A549 (cell line): ENCODE data around the gene ZSCAN5A. TPM values are rescaled to one million over a fixed set of nuclear protein-coding genes. Genes with fewer than 3 reads are reported as not detected.

Experiments
- ATAC-seq, 2 experiments: fragments of 200-7000 bp in 1 of 2; fragments of >200 bp in 1 of 2; cut with Nextera tagmentation in 1 of 2; cut with Tn5 transposase in 1 of 2; 3 replicates each; pipeline versions ENCODE4 v1.8.0 to v1.9.1; 2018 to 2020; ENCODE audit warnings: mild to moderate bottlenecking in 1 of 2, moderate library complexity in 1 of 2
- CTCF ChIA-PET: fragments of 300-600 bp; sonication (Branson Sonifier 250); formaldehyde crosslinking; extraction: SDS; loops from one replicate; lab custom pipeline; 2021; ENCODE audit warnings: antibody characterized with exemption, inconsistent platforms; lab: Yijun Ruan, JAX
- POLR2A ChIA-PET: fragments of 350-600 bp; formaldehyde crosslinking; extraction: SDS; loops from one replicate; lab custom pipeline; 2021; ENCODE audit warnings: antibody characterized with exemption, inconsistent platforms; lab: Yijun Ruan, JAX
- DNase-seq, 2 experiments: peaks; one replicate each; pipeline versions ENCODE4 v3.0.0 to v3.0.0-alpha.2; 2011 to 2016; ENCODE audit warnings: low read depth in 1 of 2, low spot score in 1 of 2
- FAIRE-seq: peaks from 2 replicates; lab custom pipeline; 2011; peaks lifted over from hg19 to GRCh38; lab: Jason Lieb, UNC
- H3K27ac ChIP-seq, 2 experiments: fragments of >200 bp; sonication (Bioruptor Twin); formaldehyde crosslinking; 3 replicates each; pipeline ENCODE4 v1.5.1; 2016 to 2017
- H3K4me1 ChIP-seq: fragments of >200 bp; sonication (Bioruptor Twin); formaldehyde crosslinking; 3 replicates; pipeline ENCODE4 v1.6.1; 2016
- H3K4me2 ChIP-seq: fragments of >200 bp; sonication (Bioruptor Twin); formaldehyde crosslinking; 3 replicates; pipeline ENCODE4 v1.6.1; 2016
- H3K4me3 ChIP-seq: fragments of >200 bp; sonication (Bioruptor Twin); formaldehyde crosslinking; 3 replicates; pipeline ENCODE4 v1.5.1; 2016
- H3K9me3 ChIP-seq: fragments of >200 bp; sonication (Bioruptor Twin); formaldehyde crosslinking; 3 replicates; pipeline ENCODE4 v1.6.1; 2016
- BCL3 ChIP-seq: fragments of >200 bp; sonication (Bioruptor Twin); formaldehyde crosslinking; IDR thresholded peaks from 3 replicates; pipeline ENCODE4 v1.6.1; 2016
- CBX8 ChIP-seq: fragments of 200-600 bp; sonication (generic); IDR thresholded peaks from 2 replicates; pipeline ENCODE4 v1.6.1; 2016
- CHD2 ChIP-seq: fragments of 150-350 bp; IDR thresholded peaks from 2 replicates; pipeline ENCODE4 v1.6.1; 2014; ENCODE audit warnings: low read length; ENCODE audit not compliant: partially characterized antibody
- EHF ChIP-seq: fragments of 250-450 bp; sonication (Bioruptor Pico); IDR thresholded peaks from 2 replicates; pipeline ENCODE4 v1.5.0; 2020; ENCODE audit warnings: mild to moderate bottlenecking
- ESRRA ChIP-seq: fragments of 150-350 bp; IDR thresholded peaks from 2 replicates; pipeline ENCODE4 v1.6.1; 2014; ENCODE audit warnings: mild to moderate bottlenecking, low read length, borderline replicate concordance
- FOSB ChIP-seq: fragments of 250-450 bp; sonication (Bioruptor Pico); IDR thresholded peaks from 2 replicates; pipeline ENCODE4 v1.5.0; 2020; ENCODE audit warnings: mild to moderate bottlenecking, moderate library complexity
- FOXS1 ChIP-seq: fragments of 250-450 bp; sonication (Bioruptor Pico); IDR thresholded peaks from 2 replicates; pipeline ENCODE4 v1.5.0; 2020; ENCODE audit warnings: mild to moderate bottlenecking, moderate library complexity
- GATA3 ChIP-seq: IDR thresholded peaks from 2 replicates; pipeline ENCODE4 v1.6.1; 2012; ENCODE audit warnings: borderline replicate concordance
- HDAC2 ChIP-seq: fragments of 200-600 bp; sonication (generic); IDR thresholded peaks from 2 replicates; pipeline ENCODE4 v1.6.1; 2016
- HES2 ChIP-seq: fragments of >200 bp; sonication (Bioruptor Twin); formaldehyde crosslinking; IDR thresholded peaks from 2 replicates; pipeline ENCODE4 v1.6.1; 2016
- HOXB13 ChIP-seq: fragments of 250-450 bp; sonication (Bioruptor Pico); IDR thresholded peaks from 2 replicates; pipeline ENCODE4 v1.5.0; 2020; ENCODE audit warnings: low read depth, mild to moderate bottlenecking, moderate library complexity
- HOXB5 ChIP-seq: fragments of 250-450 bp; sonication (Bioruptor Pico); IDR thresholded peaks from 2 replicates; pipeline ENCODE4 v1.5.0; 2020; ENCODE audit warnings: mild to moderate bottlenecking, moderate library complexity
- JUN ChIP-seq, 2 experiments: fragments of >200 bp; sonication (Bioruptor Twin); formaldehyde crosslinking; IDR thresholded peaks; 2 replicates in 1 of 2; 3 replicates in 1 of 2; pipeline ENCODE4 v1.6.1; 2016 to 2017
- JUNB ChIP-seq: fragments of >200 bp; sonication (Bioruptor Twin); formaldehyde crosslinking; IDR thresholded peaks from 2 replicates; pipeline ENCODE4 v1.6.1; 2016
- KDM1A ChIP-seq: fragments of 200-600 bp; sonication (generic); IDR thresholded peaks from 2 replicates; pipeline ENCODE4 v1.6.1; 2016; ENCODE audit warnings: low read depth, mild to moderate bottlenecking
- MAFK ChIP-seq: fragments of 450-650 bp; IDR thresholded peaks from 2 replicates; pipeline ENCODE4 v1.6.1; 2014; ENCODE audit not compliant: partially characterized antibody
- NPAS2 ChIP-seq: fragments of 250-450 bp; sonication (Bioruptor Pico); IDR thresholded peaks from 2 replicates; pipeline ENCODE4 v1.8.0; 2022; ENCODE audit warnings: mild to moderate bottlenecking, moderate library complexity, borderline replicate concordance
- POLR2AphosphoS2 ChIP-seq: conservative IDR thresholded peaks from 2 replicates; pipeline ENCODE4 v1.6.1; 2012; ENCODE audit warnings: low read length, improper control_type of control experiment, inconsistent platforms
- RAD21 ChIP-seq, 2 experiments: fragments of >200 bp in 1 of 2; sonication (Bioruptor Twin) in 1 of 2; formaldehyde crosslinking in 1 of 2; IDR thresholded peaks in 1 of 2; conservative IDR thresholded peaks in 1 of 2; 2 replicates in 1 of 2; 3 replicates in 1 of 2; pipeline ENCODE4 v1.6.1; 2012 to 2018; ENCODE audit warnings: inconsistent platforms in 1 of 2
- RCOR1 ChIP-seq: fragments of 150-350 bp; IDR thresholded peaks from 2 replicates; pipeline ENCODE4 v1.6.1; 2014; ENCODE audit warnings: antibody characterized with exemption, low read length, low read depth
- REST ChIP-seq: fragments of 200-600 bp; sonication (generic); IDR thresholded peaks from 2 replicates; pipeline ENCODE4 v1.6.1; 2016; ENCODE audit warnings: antibody characterized with exemption, mild to moderate bottlenecking, moderate library complexity
- RNF2 ChIP-seq: fragments of 200-600 bp; sonication (generic); IDR thresholded peaks from 2 replicates; pipeline ENCODE4 v1.6.1; 2016; ENCODE audit warnings: low read depth, mild to moderate bottlenecking, antibody characterized with exemption, moderate library complexity, borderline replicate concordance
- ZC3H11A ChIP-seq: fragments of 450-650 bp; IDR thresholded peaks from 2 replicates; pipeline ENCODE4 v1.6.1; 2014; ENCODE audit warnings: antibody characterized with exemption, mild to moderate bottlenecking
- ZSCAN20 ChIP-seq: fragments of 250-450 bp; sonication (Bioruptor Pico); IDR thresholded peaks from 2 replicates; pipeline ENCODE4 v1.8.0; 2022; ENCODE audit warnings: mild to moderate bottlenecking, moderate library complexity
- WGBS: methylation state at CpG from one replicate; pipeline ENCODE4 v1.1.6; 2017; ENCODE audit errors: missing lambda C conversion rate; 5-methylcytosine and 5-hydroxymethylcytosine counted together
- polyA plus RNA-seq, 4 experiments: library from polyadenylated mRNA; depleted of rRNA in 3 of 4; stranded (reverse); fragments of >200 nt; fragmentation: RNase III in 1 of 4; extraction: RNeasy Plus Mini Kit Qiagen cat#74134 plus additional on column Dnase treatment in 1 of 4; gene quantifications; 2 replicates in 3 of 4; 3 replicates in 1 of 4; pipeline ENCODE4 v1.2.3, GENCODE V29; 2011 to 2017

ZSCAN5A gene
- polyA plus RNA-seq, 2 of the 4 experiments (the other 2 are of a cell fraction) = 10.8 to 13.3 TPM

- WGBS = 70% methylated on average over 6 of the region's 6 CpGs
- Histone ChIP-seq H3K4me2 (no peak within 1 kb of the TSS), H3K4me3 (no peak within 1 kb of the TSS), H3K4me1 (no peaks in the 10 kb centered on the region), H3K9me3 (peaks cover 7% of the 10 kb centered on the region), H3K27ac (no peak within 1 kb of the TSS)
- DNase-seq = no peak
- no peak for ATAC-seq
- TF ChIP-seq HES2 (no peak), CBX8 (no peak), REST (no peak), BCL3 (no peak), ESRRA (no peak), NPAS2 (no peak), RNF2 (no peak), CHD2 (no peak), JUNB (no peak), MAFK (no peak), HOXB13 (CRISPR knock-in tag) (no peak), FOXS1 (CRISPR knock-in tag) (no peak), HDAC2 (no peak), GATA3 (no peak)
- ChIA-PET POLR2A (no interaction called here), CTCF (interaction anchor here (1.0 to 1.9 kb wide), 4 partner anchors 10 to 206 kb away, joined by 3 to 7 read pairs (median 4); no protein-coding TSS in a partner anchor)
- no peak for FAIRE-seq
Observed at GRCh38 chr19:56272161-56272798, 42.4 kb downstream of the ZSCAN5A start, which contains the start of gene EDDM13. Gene EDDM13, plus strand, starts transcription at chr19:56272748. Its CDS starts 87 bp downstream, at chr19:56272835.

GRCh38 chr19:56271151-56271550 is 43.5 kb downstream of the ZSCAN5A start:
- 0 out of 3 replicates have a peak, but pooled peaks cover 3% of the 10 kb centered on the region for H3K9me3 ChIP-seq
- no peaks in the 10 kb centered on the region for H3K4me1 ChIP-seq
- TF ChIP-seq JUNB = no peak
- TF ChIP-seq EHF (CRISPR knock-in tag) = no peak
- TF ChIP-seq HDAC2 = no peak
- TF ChIP-seq RAD21 (conservative IDR thresholded peaks at IDR 0.05 in 1 of 2, IDR thresholded peaks at IDR 0.05 in 1 of 2) = no peak
- TF ChIP-seq KDM1A = no peak
- TF ChIP-seq ZC3H11A = no peak
- no peak for TF ChIP-seq GATA3
- TF ChIP-seq POLR2AphosphoS2 = no peak
- TF ChIP-seq REST = no peak
- TF ChIP-seq HOXB5 (CRISPR knock-in tag) = no peak
- no peak for TF ChIP-seq ZSCAN20 (CRISPR knock-in tag)
- no peak for TF ChIP-seq JUN (IDR thresholded peaks at IDR 0.05)
- TF ChIP-seq FOSB (CRISPR knock-in tag) = no peak
- no peak for TF ChIP-seq CHD2
- no peak for TF ChIP-seq RCOR1
- ATAC-seq = no peak
- no peak for DNase-seq
- FAIRE-seq = no peak
- ChIA-PET CTCF (interaction anchor here (1.0 to 2.2 kb wide), 5 partner anchors 11 to 205 kb away, joined by 3 to 7 read pairs (median 4); no protein-coding TSS in a partner anchor), POLR2A (no interaction called here)
- no peak overlapping the region for H3K4me3 ChIP-seq
- no peak overlapping the region for H3K27ac ChIP-seq
- no peak overlapping the region for H3K4me2 ChIP-seq
- 89% methylated on average over 6 of the region's 6 CpGs for WGBS
